ENCODE results near the gene GTF2H3. TPM values are rescaled to one million over a fixed set of nuclear protein-coding genes. Genes with fewer than 3 reads are reported as not detected.
"Not testable (repeated sequence)": the region's sequence is repeated elsewhere in the genome, so short reads cannot be mapped to it uniquely, and the experiment has no call there.

Gene GTF2H3
- total RNA-seq: 10 to 100 TPM; 57.2 to 58.4 TPM

DNA sequence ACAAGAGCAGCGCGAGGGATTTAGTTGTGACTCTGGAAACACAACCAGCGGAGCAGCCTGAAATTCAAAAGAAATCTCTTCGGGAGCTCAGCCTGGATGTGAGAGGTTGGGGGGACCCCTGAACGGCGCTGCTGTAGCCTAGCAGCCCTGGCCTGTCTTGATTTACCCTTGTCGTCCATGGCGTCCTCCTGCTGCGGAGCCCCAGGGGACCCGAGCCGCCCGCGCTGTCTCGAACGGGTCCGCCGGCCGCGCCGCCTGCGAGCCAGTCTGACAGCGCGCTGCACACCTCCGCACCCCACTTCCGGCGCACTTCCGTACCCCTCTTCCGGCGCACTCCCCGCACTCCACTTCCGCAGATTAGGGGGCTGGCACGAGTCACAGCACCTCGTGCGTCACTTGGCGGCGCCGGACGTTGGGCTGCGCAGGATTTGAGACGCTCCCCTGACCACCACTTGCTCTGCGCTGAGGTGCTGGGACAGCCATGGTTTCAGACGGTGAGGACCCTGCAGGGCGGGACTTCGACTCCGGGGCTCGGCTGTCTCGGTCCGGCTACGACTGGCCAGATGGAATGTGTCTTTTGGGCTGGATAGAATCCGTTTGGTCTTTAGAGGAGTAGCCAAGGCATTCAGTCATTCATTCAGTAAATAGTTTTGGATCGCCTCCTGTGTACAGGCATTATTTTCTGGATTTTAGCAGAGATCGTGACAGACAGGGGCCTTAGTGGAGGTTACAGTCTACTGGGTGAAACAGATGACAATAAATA lies at the start of gene GTF2H3, which contains the start of gene EIF2B1:
Gene GTF2H3 (plus strand): TSS at position 451 of the 763 bp plus-strand sequence. CDS start 31 bp downstream, at position 482.
Gene EIF2B1 (minus strand): TSS at position 308 of the 763 bp plus-strand sequence. CDS start 129 bp downstream, at position 179.
- Mint-ChIP-seq H3K4me3 (peak within 1 kb of the TSS; percentile 97), H3K27me3 (no peaks in the 10 kb centered on the region), H3K4me1 (ENCODE audit: low read depth) (peaks cover 28% of the 10 kb centered on the region), H3K9me3 (no peaks in the 10 kb centered on the region), H3K36me3 (peaks cover 26% of the 10 kb centered on the region), H3K27ac (peak within 1 kb of the TSS; percentile 96)
- peak; percentile 99 for DNase-seq
- ChIA-PET CTCF (interaction anchor here (1.2 to 1.4 kb wide), 3 partner anchors 13 to 81 kb away, joined by 3 to 5 read pairs (median 4); partner anchors contain the start of gene DDX55), POLR2A (interaction anchor here (1.0 to 1.7 kb wide), 3 partner anchors 78 to 268 kb away, joined by 4 to 8 read pairs (median 5); partner anchors contain the start of gene ATP6V0A2)
- intact Hi-C loops (cut with micrococcal nuclease): loop anchor here (1.0 to 10.0 kb wide), 6 partner anchors 31 to 400 kb away; partner anchors contain the start of genes DDX55, DNAH10, MPHOSPH9 and MTRFR

DNA sequence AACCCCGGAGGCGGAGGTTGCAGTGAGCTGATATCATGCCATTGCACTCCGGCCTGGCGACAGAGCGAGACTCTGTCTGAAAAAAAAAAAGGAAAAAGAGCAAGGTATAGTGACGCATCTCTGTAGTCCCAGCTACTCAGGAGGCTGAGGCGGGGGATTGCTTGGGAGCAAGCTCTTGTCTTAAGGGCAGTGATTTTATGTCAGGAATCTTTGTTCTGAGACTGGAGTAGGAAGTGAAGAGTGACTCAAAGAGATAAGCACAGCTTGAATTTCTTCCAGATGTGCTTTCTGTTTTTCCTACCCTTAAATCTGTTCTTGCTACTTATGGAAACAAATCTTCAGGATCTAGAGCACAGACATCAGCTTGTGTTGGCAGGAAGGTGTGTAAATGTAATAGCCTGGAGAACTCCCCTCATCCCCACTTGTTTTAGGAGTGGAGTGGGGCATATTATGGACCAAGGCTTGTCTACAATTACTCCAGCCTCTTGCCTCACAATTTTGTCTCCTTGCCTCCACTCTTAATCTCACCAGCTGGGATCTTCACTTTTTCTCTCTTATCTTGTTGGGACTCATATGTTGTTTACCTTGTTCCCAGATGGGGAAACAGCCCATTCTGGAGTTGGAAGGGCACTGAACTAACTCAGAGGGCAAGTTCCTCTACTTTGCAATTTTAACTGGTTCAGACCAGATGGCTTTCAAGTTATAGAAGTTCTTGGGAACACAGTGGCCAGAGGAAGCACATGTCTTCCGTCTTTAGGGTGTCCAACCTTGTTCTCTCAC lies 41.7 kb upstream of the GTF2H3 start:
- peaks cover 37% of the 10 kb centered on the region for H3K4me1 Mint-ChIP-seq (ENCODE audit: low read depth)
- peaks cover 34% of the 10 kb centered on the region for H3K36me3 Mint-ChIP-seq
- H3K9me3 Mint-ChIP-seq: no peaks in the 10 kb centered on the region
- H3K27ac Mint-ChIP-seq: peak overlapping the region; percentile 9
- intact Hi-C loops (cut with micrococcal nuclease): no loop called here
- H3K4me3 Mint-ChIP-seq: no peak overlapping the region
- CTCF ChIA-PET: interaction anchor here (2.9 kb wide), 1 partner anchor 9 kb away, joined by 15 read pairs; the partner anchor contains the start of gene TMED2
- H3K27me3 Mint-ChIP-seq: no peaks in the 10 kb centered on the region
- no peak for DNase-seq
- POLR2A ChIA-PET: no interaction called here

DNA sequence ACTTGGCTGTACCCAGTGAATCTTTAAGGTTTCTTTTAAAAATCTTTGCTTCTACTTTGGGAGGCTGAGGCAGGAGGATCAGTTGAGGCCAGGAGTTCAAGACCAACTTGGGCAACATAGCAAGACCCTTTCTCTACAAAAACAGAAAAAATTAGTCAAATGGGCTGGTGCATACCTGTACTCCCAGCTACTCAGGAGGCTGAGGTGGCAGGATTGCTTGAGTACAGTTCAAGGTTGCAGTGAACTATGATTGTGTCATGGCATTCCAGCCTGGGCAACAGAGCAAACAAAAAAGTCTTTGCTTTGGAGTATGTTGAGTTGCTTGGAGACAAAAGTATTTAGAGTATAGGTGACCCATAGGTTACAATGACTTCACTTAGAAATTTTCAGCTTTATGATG lies 37.9 kb upstream of the GTF2H3 start:
- intact Hi-C loops (cut with micrococcal nuclease): no loop called here
- CTCF ChIA-PET: no interaction called here
- Mint-ChIP-seq H3K27me3 (no peaks in the 10 kb centered on the region), H3K27ac (peak overlapping the region; percentile 14), H3K36me3 (peaks cover 27% of the 10 kb centered on the region), H3K9me3 (no peaks in the 10 kb centered on the region), H3K4me3 (no peak overlapping the region), H3K4me1 (ENCODE audit: low read depth) (peaks cover 23% of the 10 kb centered on the region)
- no peak for DNase-seq
- POLR2A ChIA-PET: no interaction called here

DNA sequence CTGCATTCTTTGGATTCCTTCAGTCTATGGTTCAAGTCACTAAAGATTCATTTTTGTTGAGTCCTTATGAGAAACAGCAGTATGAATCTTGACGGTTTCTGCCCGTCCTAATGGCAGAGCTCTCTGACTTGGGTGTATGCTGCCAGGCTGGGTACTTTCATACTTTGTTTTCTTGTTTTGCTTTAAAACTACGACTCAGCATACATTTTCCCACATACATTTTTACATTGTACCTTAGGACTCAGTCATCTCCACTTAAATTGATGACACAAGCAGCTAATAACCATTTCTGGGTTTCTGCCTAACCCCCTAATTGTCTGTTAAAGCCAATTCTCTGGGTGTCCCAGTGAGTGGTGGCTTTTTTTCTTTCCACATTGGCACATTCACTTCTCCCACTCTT lies 36.5 kb upstream of the GTF2H3 start:
- H3K36me3 Mint-ChIP-seq: peaks cover 23% of the 10 kb centered on the region
- no peak for DNase-seq
- no peaks in the 10 kb centered on the region for H3K27me3 Mint-ChIP-seq
- ChIA-PET POLR2A (no interaction called here), CTCF (interaction anchor here (1.9 kb wide), 1 partner anchor 15 kb away, joined by 5 read pairs; no protein-coding TSS in a partner anchor)
- H3K4me3 Mint-ChIP-seq: no peak overlapping the region
- peaks cover 16% of the 10 kb centered on the region for H3K4me1 Mint-ChIP-seq (ENCODE audit: low read depth)
- H3K9me3 Mint-ChIP-seq: no peaks in the 10 kb centered on the region
- peak overlapping the region; percentile 18 for H3K27ac Mint-ChIP-seq
- intact Hi-C loops (cut with micrococcal nuclease): no loop called here

DNA sequence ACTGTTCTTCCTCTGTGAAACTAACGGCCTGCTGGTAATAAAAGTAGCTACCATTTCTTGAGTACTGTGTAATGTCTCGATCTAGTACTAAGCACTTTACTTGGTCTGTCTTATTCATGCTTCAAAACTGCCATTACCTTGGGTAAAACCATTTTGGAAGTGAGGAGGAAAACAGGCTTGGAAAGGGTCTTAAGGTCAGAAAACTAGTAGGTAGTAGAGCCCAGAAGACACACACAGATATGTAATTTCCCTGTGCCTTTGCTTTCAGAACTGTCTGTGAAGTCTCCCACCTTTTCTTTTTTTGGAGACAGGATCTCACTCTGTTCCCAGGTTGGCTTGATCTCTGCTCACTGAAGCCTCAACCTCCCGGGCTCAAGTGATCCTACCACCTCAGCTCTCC lies 35.1 kb upstream of the GTF2H3 start:
- ChIA-PET CTCF (interaction anchor here (1.9 kb wide), 1 partner anchor 17 kb away, joined by 5 read pairs; no protein-coding TSS in a partner anchor), POLR2A (interaction anchor here (0.6 kb wide), 2 partner anchors 8 to 217 kb away, joined by 3 read pairs; no protein-coding TSS in a partner anchor)
- no peaks in the 10 kb centered on the region for H3K9me3 Mint-ChIP-seq
- H3K27ac Mint-ChIP-seq: no peak overlapping the region
- intact Hi-C loops (cut with micrococcal nuclease): no loop called here
- no peaks in the 10 kb centered on the region for H3K27me3 Mint-ChIP-seq
- no peak for DNase-seq
- H3K4me1 Mint-ChIP-seq (ENCODE audit: low read depth): peaks cover 18% of the 10 kb centered on the region
- H3K36me3 Mint-ChIP-seq: peaks cover 28% of the 10 kb centered on the region
- H3K4me3 Mint-ChIP-seq: no peak overlapping the region

DNA sequence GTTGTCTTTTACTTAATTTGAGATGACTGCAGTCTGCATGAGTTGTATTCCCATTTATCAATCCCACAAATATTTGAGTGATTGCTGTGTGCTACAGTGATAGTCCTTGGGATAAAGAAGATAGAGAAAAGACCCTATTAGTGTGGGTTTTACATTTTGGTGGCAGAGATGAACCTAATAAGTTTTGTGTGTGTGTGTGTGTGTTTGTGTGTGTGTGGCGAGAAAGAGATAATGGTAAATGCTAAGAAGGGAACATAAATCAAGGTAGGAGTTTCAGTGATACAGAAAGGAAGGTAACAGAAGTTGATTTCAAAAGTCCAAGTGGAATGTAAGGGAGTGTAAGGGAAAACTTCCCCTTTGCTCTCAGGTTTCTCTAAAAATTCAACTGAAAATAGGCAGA lies 34.3 kb upstream of the GTF2H3 start:
- intact Hi-C loops (cut with micrococcal nuclease): no loop called here
- POLR2A ChIA-PET: no interaction called here
- Mint-ChIP-seq H3K36me3 (peaks cover 29% of the 10 kb centered on the region), H3K27ac (peak overlapping the region; percentile 30), H3K27me3 (no peaks in the 10 kb centered on the region), H3K9me3 (no peaks in the 10 kb centered on the region), H3K4me1 (ENCODE audit: low read depth) (peaks cover 24% of the 10 kb centered on the region), H3K4me3 (peak overlapping the region; percentile 31)
- CTCF ChIA-PET: no interaction called here
- no peak for DNase-seq

DNA sequence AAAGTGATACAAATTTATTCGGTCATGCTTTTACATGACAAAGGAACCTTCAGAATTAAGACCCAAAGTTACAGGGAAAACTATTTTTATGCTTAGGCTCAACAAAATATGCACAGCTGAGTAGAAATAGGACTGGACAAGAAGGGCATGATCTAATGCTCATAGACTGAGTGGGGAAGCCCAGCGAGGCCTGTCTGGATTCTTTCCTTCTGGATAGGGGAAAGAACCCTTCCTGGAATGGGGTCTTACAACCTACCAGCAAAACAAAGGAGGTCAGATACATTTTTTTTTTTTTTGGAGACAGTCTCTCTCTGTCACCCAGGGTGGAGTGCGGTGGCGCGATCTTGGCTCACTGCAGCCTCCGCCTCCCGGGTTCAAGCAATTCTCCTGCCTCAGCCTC lies 33.9 kb upstream of the GTF2H3 start:
- ChIA-PET CTCF (interaction anchor here (1.0 kb wide), 1 partner anchor 17 kb away, joined by 3 read pairs; no protein-coding TSS in a partner anchor), POLR2A (no interaction called here)
- DNase-seq: no peak
- no peaks in the 10 kb centered on the region for H3K27me3 Mint-ChIP-seq
- H3K27ac Mint-ChIP-seq: no peak overlapping the region
- no peaks in the 10 kb centered on the region for H3K9me3 Mint-ChIP-seq
- intact Hi-C loops (cut with micrococcal nuclease): no loop called here
- peak overlapping the region; percentile 31 for H3K4me3 Mint-ChIP-seq
- H3K36me3 Mint-ChIP-seq: peaks cover 31% of the 10 kb centered on the region
- peaks cover 26% of the 10 kb centered on the region for H3K4me1 Mint-ChIP-seq (ENCODE audit: low read depth)

DNA sequence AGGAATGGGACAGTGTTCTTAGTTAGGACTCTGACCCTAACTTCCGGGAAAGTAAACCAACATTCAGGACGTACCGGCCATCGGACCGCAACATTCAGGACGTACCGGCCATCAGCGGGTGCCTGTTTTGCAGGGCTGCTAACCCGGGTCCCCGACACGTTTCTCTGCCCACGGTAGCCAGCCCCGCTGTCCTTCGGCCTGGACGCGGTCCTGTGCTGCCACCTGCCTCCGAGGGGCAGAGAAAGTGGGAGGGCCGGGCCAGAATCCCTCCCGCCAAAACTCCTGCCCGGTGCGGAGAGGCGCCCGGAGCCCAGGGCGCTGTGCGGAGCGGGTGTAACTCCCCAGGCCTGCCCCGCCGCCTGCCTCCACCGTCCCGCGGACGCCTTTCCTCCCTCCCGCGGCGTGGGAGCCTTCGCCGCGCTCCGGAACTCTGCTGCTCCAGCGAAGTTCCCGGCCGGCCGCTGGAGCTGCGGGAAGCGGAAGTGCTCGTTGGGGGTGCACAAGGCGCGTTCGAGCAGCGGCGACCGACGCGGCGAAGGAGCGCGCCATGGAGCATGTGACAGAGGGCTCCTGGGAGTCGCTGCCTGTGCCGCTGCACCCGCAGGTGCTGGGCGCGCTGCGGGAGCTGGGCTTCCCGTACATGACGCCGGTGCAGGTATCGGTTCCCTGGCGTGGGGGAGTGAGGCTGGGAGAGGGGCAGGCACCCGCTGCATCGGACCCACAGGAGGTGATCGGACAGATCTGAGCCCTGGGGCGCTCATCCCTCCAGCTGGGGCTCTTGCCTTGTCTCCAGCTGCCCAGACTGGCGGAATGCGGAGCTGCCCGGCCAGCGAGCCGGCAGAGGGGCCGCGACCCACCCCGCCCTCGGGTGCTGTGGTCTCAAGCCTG lies 31.8 kb upstream of the GTF2H3 start, which contains the start of gene DDX55:
Gene DDX55 (plus strand): TSS at position 498 of the 888 bp plus-strand sequence. CDS start 50 bp downstream, at position 548.
- Mint-ChIP-seq H3K4me3 (peak within 1 kb of the TSS; percentile 84), H3K4me1 (ENCODE audit: low read depth) (peaks cover 30% of the 10 kb centered on the region), H3K27me3 (no peaks in the 10 kb centered on the region), H3K27ac (peak within 1 kb of the TSS; percentile 90), H3K36me3 (peaks cover 29% of the 10 kb centered on the region), H3K9me3 (no peaks in the 10 kb centered on the region)
- intact Hi-C loops (cut with micrococcal nuclease): loop anchor here (1.0 kb wide), 4 partner anchors 18 to 628 kb away; partner anchors contain the start of genes ATP6V0A2, EIF2B1, GTF2H3 and TMED2
- DNase-seq: peak; percentile 90
- ChIA-PET CTCF (interaction anchor here (0.7 to 1.3 kb wide), 6 partner anchors 12 to 364 kb away, joined by 3 to 4 read pairs (median 3); no protein-coding TSS in a partner anchor), POLR2A (interaction anchor here (0.6 to 1.8 kb wide), 9 partner anchors 12 to 236 kb away, joined by 3 to 6 read pairs (median 5); partner anchors contain the start of genes ATP6V0A2 and KMT5A)

DNA sequence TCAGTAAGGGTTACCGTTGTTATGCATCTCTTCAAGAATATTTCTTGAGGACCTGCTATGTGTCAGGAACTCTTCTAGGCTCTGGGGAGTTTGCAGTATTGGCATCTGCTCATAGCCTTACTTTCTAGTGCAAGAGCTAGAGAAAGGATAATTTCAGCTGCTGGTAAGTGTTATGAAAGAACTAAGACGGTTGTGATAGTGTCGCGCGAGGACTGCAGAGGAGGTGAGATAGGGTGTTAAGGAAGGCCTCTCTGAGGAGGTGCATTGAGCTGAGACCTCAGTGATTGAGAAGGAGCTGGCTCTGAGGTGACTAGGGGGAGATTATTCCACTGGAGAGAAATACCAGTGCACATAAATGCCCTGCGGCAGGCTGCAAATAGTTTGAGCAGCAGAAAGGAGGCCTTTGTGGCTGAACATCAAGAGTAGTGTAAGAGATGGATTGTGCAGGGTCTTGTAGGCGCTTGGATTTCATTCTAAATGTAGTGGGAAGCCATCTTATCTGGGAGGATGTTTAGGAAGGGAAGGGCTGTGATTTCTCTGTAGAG lies 30.9 kb upstream of the GTF2H3 start:
- CTCF ChIA-PET: interaction anchor here (0.8 to 1.3 kb wide), 5 partner anchors 11 to 365 kb away, joined by 3 to 4 read pairs (median 3); no protein-coding TSS in a partner anchor

DNA sequence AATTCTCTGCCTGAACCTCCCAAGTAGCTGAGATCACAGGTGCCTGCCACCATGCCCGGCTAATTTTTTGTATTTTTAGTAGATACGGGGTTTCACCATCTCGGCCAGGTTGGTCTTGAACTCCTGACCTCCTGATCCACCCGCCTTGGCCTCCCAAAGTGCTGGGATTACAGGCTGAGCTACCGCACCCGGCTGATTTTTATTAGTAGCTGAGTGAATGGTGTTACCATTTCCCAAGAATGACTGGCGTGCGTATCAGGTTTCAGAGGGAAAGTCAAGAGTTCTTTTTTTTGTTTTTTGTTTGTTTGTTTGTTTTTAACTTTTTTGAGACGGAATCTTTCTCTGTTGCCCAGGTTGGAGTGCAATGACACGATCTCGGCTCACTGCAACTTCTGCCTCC lies 30.1 kb upstream of the GTF2H3 start:
- Mint-ChIP-seq H3K4me1 (ENCODE audit: low read depth) (peaks cover 31% of the 10 kb centered on the region), H3K4me3 (peak overlapping the region; percentile 84), H3K36me3 (peaks cover 39% of the 10 kb centered on the region)
- intact Hi-C loops (cut with micrococcal nuclease); DNase-seq; H3K27ac Mint-ChIP-seq; H3K27me3 Mint-ChIP-seq; H3K9me3 Mint-ChIP-seq: not testable (repeated sequence)
- ChIA-PET CTCF (interaction anchor here (0.6 to 1.0 kb wide), 2 partner anchors 15 to 22 kb away, joined by 3 to 4 read pairs; no protein-coding TSS in a partner anchor), POLR2A (interaction anchor here (1.6 kb wide), 1 partner anchor 109 kb away, joined by 6 read pairs; the partner anchor contains the start of gene ATP6V0A2)

More for the DNA sequence above, 30.9 kb upstream of the GTF2H3 start:
- POLR2A ChIA-PET: interaction anchor here (0.6 to 1.8 kb wide), 6 partner anchors 12 to 237 kb away, joined by 3 to 6 read pairs (median 6); partner anchors contain the start of gene ATP6V0A2
- intact Hi-C loops (cut with micrococcal nuclease): loop anchor here (1.0 kb wide), 3 partner anchors 18 to 110 kb away; partner anchors contain the start of genes ATP6V0A2, EIF2B1, GTF2H3 and TMED2
- Mint-ChIP-seq H3K4me1 (ENCODE audit: low read depth) (peaks cover 31% of the 10 kb centered on the region), H3K4me3 (peak overlapping the region; percentile 84), H3K27me3 (no peaks in the 10 kb centered on the region), H3K27ac (peak overlapping the region; percentile 90), H3K36me3 (peaks cover 36% of the 10 kb centered on the region), H3K9me3 (no peaks in the 10 kb centered on the region)
- DNase-seq: peak; percentile 36

Data from activated CD4-positive, alpha-beta memory T cell treated with anti-CD3 and anti-CD28 coated beads for 36 hours (primary cell).